H9 (cell line): Measurements from ENCODE around the gene TMPRSS3. TPM values are rescaled to one million over a fixed set of nuclear protein-coding genes. Genes with fewer than 3 reads are reported as not detected.

Experiments used
- DNase-seq: peaks from one replicate; pipeline ENCODE4 v3.0.0-alpha.2; 2017
- H2AFZ ChIP-seq: one replicate; pipeline ENCODE4 v1.6.1; 2013; ENCODE audit warnings: mild to moderate bottlenecking, low read length, control low read depth, moderate library complexity
- H2AK5ac ChIP-seq: 2 replicates; pipeline ENCODE4 v1.6.1; 2013; ENCODE audit warnings: low read length, control low read depth, mixed read lengths; ENCODE audit not compliant: insufficient read length
- H2BK120ac ChIP-seq: one replicate; pipeline ENCODE4 v1.6.1; 2013; ENCODE audit warnings: low read depth, mild to moderate bottlenecking, low read length, control low read depth, inconsistent platforms; ENCODE audit not compliant: poor library complexity, severe bottlenecking
- H2BK12ac ChIP-seq: 2 replicates; pipeline ENCODE4 v1.6.1; 2013; ENCODE audit warnings: low read length, control low read depth, mixed read lengths, low read depth; ENCODE audit not compliant: insufficient read length
- H2BK15ac ChIP-seq: 2 replicates; pipeline ENCODE4 v1.6.1; 2013; ENCODE audit warnings: low read depth, low read length, control low read depth
- H2BK20ac ChIP-seq: one replicate; pipeline ENCODE4 v1.6.1; 2013; ENCODE audit warnings: low read depth, mild to moderate bottlenecking, low read length, control low read depth, inconsistent platforms; ENCODE audit not compliant: poor library complexity, severe bottlenecking
- H2BK5ac ChIP-seq: 2 replicates; pipeline ENCODE4 v1.6.1; 2013; ENCODE audit warnings: low read length, control low read depth, mixed read lengths; ENCODE audit not compliant: insufficient read length
- H3K14ac ChIP-seq: 2 replicates; pipeline ENCODE4 v1.6.1; 2013; ENCODE audit warnings: low read length, control low read depth; ENCODE audit not compliant: insufficient read depth
- H3K18ac ChIP-seq: 2 replicates; pipeline ENCODE4 v1.6.1; 2013; ENCODE audit warnings: low read depth, mild to moderate bottlenecking, mixed read lengths, low read length, control low read depth; ENCODE audit not compliant: insufficient read length
- H3K23ac ChIP-seq: 2 replicates; pipeline ENCODE4 v1.6.1; 2013; ENCODE audit warnings: low read length, control low read depth, mixed read lengths, low read depth; ENCODE audit not compliant: insufficient read length
- H3K23me2 ChIP-seq: 2 replicates; pipeline ENCODE4 v1.6.1; 2013; ENCODE audit warnings: low read depth, mild to moderate bottlenecking, mixed read lengths, low read length, control low read depth; ENCODE audit not compliant: insufficient read length, poor library complexity, severe bottlenecking
- H3K27ac ChIP-seq: 2 replicates; pipeline ENCODE4 v1.5.1; 2013; ENCODE audit warnings: low read length, control low read depth, mixed read lengths, low read depth; ENCODE audit not compliant: insufficient read length
- H3K27me3 ChIP-seq: 2 replicates; pipeline ENCODE4 v1.6.1; 2013; ENCODE audit warnings: low read length, control low read depth, inconsistent platforms; ENCODE audit not compliant: insufficient read depth
- H3K4ac ChIP-seq: 2 replicates; pipeline ENCODE4 v1.6.1; 2013; ENCODE audit warnings: low read depth, mild to moderate bottlenecking, control low read depth, inconsistent platforms, low read length, moderate library complexity
- H3K4me1 ChIP-seq: 2 replicates; pipeline ENCODE4 v1.6.1; 2013; ENCODE audit warnings: low read length, control low read depth, inconsistent platforms; ENCODE audit not compliant: insufficient read depth
- H3K4me2 ChIP-seq: 2 replicates; pipeline ENCODE4 v1.6.1; 2013; ENCODE audit warnings: low read length, control low read depth, mixed read lengths; ENCODE audit not compliant: insufficient read length, insufficient read depth
- H3K56ac ChIP-seq: 2 replicates; pipeline ENCODE4 v1.6.1; 2013; ENCODE audit warnings: low read depth, mild to moderate bottlenecking, mixed read lengths, low read length, control low read depth; ENCODE audit not compliant: insufficient read length
- H3K79me1 ChIP-seq: 2 replicates; pipeline ENCODE4 v1.6.1; 2013; ENCODE audit warnings: low read depth, mild to moderate bottlenecking, moderate library complexity, low read length, control low read depth, inconsistent platforms; ENCODE audit not compliant: insufficient read depth, poor library complexity, severe bottlenecking
- H3K79me2 ChIP-seq: 2 replicates; pipeline ENCODE4 v1.6.1; 2013; ENCODE audit warnings: low read length, control low read depth, inconsistent platforms; ENCODE audit not compliant: insufficient read depth
- H3K9ac ChIP-seq: 2 replicates; pipeline ENCODE4 v1.6.1; 2013; ENCODE audit warnings: low read length, control low read depth, mixed read lengths; ENCODE audit not compliant: insufficient read length; ENCODE audit errors: extremely low read depth
- H3K9me3 ChIP-seq: one replicate; pipeline ENCODE4 v1.6.1; 2013; ENCODE audit warnings: low read depth, low read length, inconsistent platforms; ENCODE audit not compliant: control insufficient read depth
- H3T11ph ChIP-seq: one replicate; pipeline ENCODE4 v1.6.1; 2013; ENCODE audit warnings: mild to moderate bottlenecking, low read length, control low read depth, inconsistent platforms
- H4K20me1 ChIP-seq: one replicate; pipeline ENCODE4 v1.6.1; 2013; ENCODE audit not compliant: control insufficient read depth, insufficient read length, insufficient read depth
- H4K5ac ChIP-seq: 2 replicates; pipeline ENCODE4 v1.6.1; 2013; ENCODE audit warnings: low read depth, mild to moderate bottlenecking, mixed read lengths, low read length, control low read depth; ENCODE audit not compliant: insufficient read length
- H4K8ac ChIP-seq: replicated peaks from 2 replicates; pipeline ENCODE4 v1.6.1; 2013; ENCODE audit warnings: low read length, control low read depth, mixed read lengths, low read depth; ENCODE audit not compliant: insufficient read length
- H4K91ac ChIP-seq: 2 replicates; pipeline ENCODE4 v1.6.1; 2013; ENCODE audit warnings: low read depth, mild to moderate bottlenecking, moderate library complexity, mixed read lengths, low read length, control low read depth; ENCODE audit not compliant: insufficient read length
- H3K27ac Mint-ChIP-seq, 3 experiments: 2 replicates in 2 of 3; 3 replicates in 1 of 3; pipeline ENCODE4 v1.8.0; 2020 to 2021; ENCODE audit warnings: mixed read lengths in 3 of 3, mild to moderate bottlenecking in 1 of 3, moderate library complexity in 1 of 3
- H3K27me3 Mint-ChIP-seq: 2 replicates; pipeline ENCODE4 v1.8.0; 2021; ENCODE audit warnings: low read depth, mild to moderate bottlenecking, moderate library complexity, mixed read lengths
- H3K36me3 Mint-ChIP-seq, 3 experiments: 2 replicates in 2 of 3; 3 replicates in 1 of 3; pipeline ENCODE4 v1.8.0; 2020 to 2021; ENCODE audit warnings: low read depth in 3 of 3, mixed read lengths in 3 of 3; ENCODE audit not compliant: insufficient read depth in 1 of 3
- H3K4me1 Mint-ChIP-seq, 2 experiments: 2 replicates each; pipeline ENCODE4 v1.8.0; 2020; ENCODE audit warnings: mixed read lengths in 2 of 2
- H3K4me3 Mint-ChIP-seq, 2 experiments: 2 replicates in 1 of 2; 3 replicates in 1 of 2; pipeline ENCODE4 v1.8.0; 2020 to 2021; ENCODE audit warnings: mild to moderate bottlenecking in 2 of 2, mixed read lengths in 2 of 2, moderate library complexity in 1 of 2
- H3K9me3 Mint-ChIP-seq, 2 experiments: 2 replicates in 1 of 2; 3 replicates in 1 of 2; pipeline ENCODE4 v1.8.0; 2020; ENCODE audit warnings: mild to moderate bottlenecking in 2 of 2, mixed read lengths in 2 of 2, moderate library complexity in 1 of 2
- WGBS: extraction: QIAGEN DNeasy Blood & Tissue Kit; methylation state at CpG from one replicate; pipeline ENCODE4 v1.1.7; 2013; ENCODE audit warnings: missing lambda C conversion rate, low lambda C conversion rate, mixed read lengths; ENCODE audit not compliant: insufficient read length; ENCODE audit errors: extremely low coverage; 5-methylcytosine and 5-hydroxymethylcytosine counted together
- total RNA-seq: library from RNA; stranded (reverse); gene quantifications from 2 replicates; pipeline ENCODE4 v1.2.1, GENCODE V29; 2021
- TF ChIP-seq, protein P1 (sequence below): fragments of 200-600 bp; sonication (generic); conservative IDR thresholded peaks from 3 replicates; pipeline ENCODE4 v1.8.0; 2021; ENCODE audit warnings: antibody characterized with exemption, mild to moderate bottlenecking

Gene TMPRSS3
- total RNA-seq, 1 experiment from 2014 or later, result 0.31 TPM

DNA sequence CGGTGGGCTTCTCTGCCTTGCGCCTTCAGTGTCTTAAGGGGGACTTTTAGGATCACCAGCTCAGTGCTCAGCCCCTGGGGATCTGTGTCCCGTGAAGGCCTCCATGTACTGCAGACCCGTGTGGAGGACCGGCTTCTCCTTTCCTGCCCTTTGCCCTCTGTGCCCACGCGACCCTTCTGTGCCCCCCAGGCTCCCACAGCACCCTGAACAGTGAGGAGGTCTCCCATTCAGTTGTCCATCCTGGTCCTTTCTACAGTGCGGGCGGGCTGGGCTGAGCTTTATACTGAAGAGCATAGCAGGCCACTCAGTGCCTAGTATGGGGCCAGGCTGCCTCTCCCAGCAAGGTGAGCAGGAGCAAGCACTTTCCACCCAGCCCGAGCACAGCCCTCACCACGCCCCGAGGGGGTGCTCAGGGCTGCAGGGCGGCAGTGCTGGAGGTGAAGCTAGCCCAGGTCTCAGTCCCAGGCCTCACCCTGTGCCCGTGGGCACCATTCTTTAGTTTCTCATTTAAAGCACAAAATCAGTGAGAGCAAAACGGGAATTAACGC lies 21.9 kb downstream of the TMPRSS3 start:
- no peak overlapping the region for H3K23ac ChIP-seq
- H2BK5ac ChIP-seq, result no peak overlapping the region
- no peak overlapping the region for H2BK12ac ChIP-seq
- H3K79me2 ChIP-seq, result no peaks in the 10 kb centered on the region
- WGBS, result no CpG with 5 or more reads among the region's 16 CpGs
- H3K23me2 ChIP-seq, result no peaks in the 10 kb centered on the region
- no peaks in the 10 kb centered on the region for H3K4me1 ChIP-seq
- no peak overlapping the region for H3T11ph ChIP-seq
- no peaks in the 10 kb centered on the region; a peak in 1 of 5 replicates for H3K9me3 Mint-ChIP-seq
- TF ChIP-seq, protein P1, sequence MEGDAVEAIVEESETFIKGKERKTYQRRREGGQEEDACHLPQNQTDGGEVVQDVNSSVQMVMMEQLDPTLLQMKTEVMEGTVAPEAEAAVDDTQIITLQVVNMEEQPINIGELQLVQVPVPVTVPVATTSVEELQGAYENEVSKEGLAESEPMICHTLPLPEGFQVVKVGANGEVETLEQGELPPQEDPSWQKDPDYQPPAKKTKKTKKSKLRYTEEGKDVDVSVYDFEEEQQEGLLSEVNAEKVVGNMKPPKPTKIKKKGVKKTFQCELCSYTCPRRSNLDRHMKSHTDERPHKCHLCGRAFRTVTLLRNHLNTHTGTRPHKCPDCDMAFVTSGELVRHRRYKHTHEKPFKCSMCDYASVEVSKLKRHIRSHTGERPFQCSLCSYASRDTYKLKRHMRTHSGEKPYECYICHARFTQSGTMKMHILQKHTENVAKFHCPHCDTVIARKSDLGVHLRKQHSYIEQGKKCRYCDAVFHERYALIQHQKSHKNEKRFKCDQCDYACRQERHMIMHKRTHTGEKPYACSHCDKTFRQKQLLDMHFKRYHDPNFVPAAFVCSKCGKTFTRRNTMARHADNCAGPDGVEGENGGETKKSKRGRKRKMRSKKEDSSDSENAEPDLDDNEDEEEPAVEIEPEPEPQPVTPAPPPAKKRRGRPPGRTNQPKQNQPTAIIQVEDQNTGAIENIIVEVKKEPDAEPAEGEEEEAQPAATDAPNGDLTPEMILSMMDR, result no peak
- H3K79me1 ChIP-seq, result no peaks in the 10 kb centered on the region
- no peak overlapping the region for H3K18ac ChIP-seq
- H3K4ac ChIP-seq, result no peak overlapping the region
- peaks cover 31% of the 10 kb centered on the region for H3K27me3 Mint-ChIP-seq
- H2BK120ac ChIP-seq, result no peak overlapping the region
- no peak overlapping the region for H3K14ac ChIP-seq
- H4K91ac ChIP-seq, result no peak overlapping the region
- no peak for DNase-seq
- H3K4me3 Mint-ChIP-seq, result no peak overlapping the region
- no peaks in the 10 kb centered on the region for H3K9me3 ChIP-seq
- H3K4me1 Mint-ChIP-seq, result peaks cover 6 to 11% of the 10 kb centered on the region in 2 experiments
- no peaks in the 10 kb centered on the region for H3K36me3 Mint-ChIP-seq
- H2BK20ac ChIP-seq, result no peak overlapping the region
- H4K5ac ChIP-seq, result no peak overlapping the region
- no peak overlapping the region for H3K9ac ChIP-seq
- H3K56ac ChIP-seq, result no peak overlapping the region
- H2BK15ac ChIP-seq, result no peak overlapping the region
- no peak overlapping the region for H2AK5ac ChIP-seq
- H3K27ac ChIP-seq, result no peak overlapping the region
- H4K8ac ChIP-seq, result no peak overlapping the region
- no peak overlapping the region for H3K27ac Mint-ChIP-seq
- H3K27me3 ChIP-seq, result no peaks in the 10 kb centered on the region
- no peak overlapping the region for H3K4me2 ChIP-seq
- no peak overlapping the region for H2AFZ ChIP-seq
- H4K20me1 ChIP-seq, result no peaks in the 10 kb centered on the region
